ENCODE results near the gene MMD2. TPM values are rescaled to one million over a fixed set of nuclear protein-coding genes. Genes with fewer than 3 reads are reported as not detected.

Gene MMD2
- total RNA-seq, 2 experiments from 2014 or later: not detected

GRCh38 chr7:4878336-4879335 is 80.4 kb downstream of the MMD2 start:
- ChIA-PET CTCF (no interaction called here), POLR2A (no interaction called here)

- POLR2A ChIA-PET: no interaction called here
- CTCF ChIA-PET: no interaction called here
Measured at GRCh38 chr7:4876586-4876985, 82.4 kb downstream of the MMD2 start.

GRCh38 chr7:4875391-4875790 is 83.6 kb downstream of the MMD2 start:
- ChIA-PET POLR2A (no interaction called here), CTCF (no interaction called here)

GRCh38 chr7:4873071-4873944 is 85.7 kb downstream of the MMD2 start:
- ChIA-PET POLR2A (no interaction called here), CTCF (no interaction called here)

DNA sequence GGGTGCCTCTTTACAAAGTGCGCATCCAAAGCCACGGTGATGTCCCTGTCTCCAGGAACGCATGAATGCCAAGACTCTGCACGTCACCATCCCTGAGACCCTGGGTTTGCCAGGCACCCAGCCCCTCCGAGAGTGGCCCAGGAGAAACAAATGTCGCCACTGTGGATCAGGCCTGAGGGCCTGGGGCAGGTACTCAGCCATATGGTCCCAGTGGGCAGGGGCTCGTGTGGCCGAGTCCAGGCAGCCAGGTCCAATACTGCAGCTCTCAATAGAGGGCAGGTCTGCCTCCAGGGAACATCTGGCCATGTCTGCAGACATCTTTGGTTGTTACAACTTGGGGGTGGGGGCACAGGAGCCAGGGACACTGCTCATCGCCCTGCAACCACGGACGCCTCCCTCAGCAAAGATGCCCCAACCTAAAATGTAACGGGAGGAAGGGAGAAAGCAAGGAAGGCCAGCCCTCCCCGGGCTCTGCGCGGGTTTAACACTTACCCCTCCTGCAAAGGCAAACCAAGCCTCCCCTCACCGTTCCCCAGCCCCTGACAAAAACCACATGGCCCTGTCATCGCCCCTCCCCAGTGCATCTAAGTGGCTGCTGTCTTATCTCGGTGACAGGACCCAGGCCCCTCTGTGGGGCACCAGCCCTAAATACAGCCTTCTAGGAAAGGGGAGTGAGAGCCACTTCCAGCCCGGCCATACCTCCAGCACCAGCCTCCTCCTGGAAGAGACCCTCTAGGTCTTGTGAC is 86.9 kb downstream of the MMD2 start:
- POLR2A ChIA-PET: no interaction called here

DNA sequence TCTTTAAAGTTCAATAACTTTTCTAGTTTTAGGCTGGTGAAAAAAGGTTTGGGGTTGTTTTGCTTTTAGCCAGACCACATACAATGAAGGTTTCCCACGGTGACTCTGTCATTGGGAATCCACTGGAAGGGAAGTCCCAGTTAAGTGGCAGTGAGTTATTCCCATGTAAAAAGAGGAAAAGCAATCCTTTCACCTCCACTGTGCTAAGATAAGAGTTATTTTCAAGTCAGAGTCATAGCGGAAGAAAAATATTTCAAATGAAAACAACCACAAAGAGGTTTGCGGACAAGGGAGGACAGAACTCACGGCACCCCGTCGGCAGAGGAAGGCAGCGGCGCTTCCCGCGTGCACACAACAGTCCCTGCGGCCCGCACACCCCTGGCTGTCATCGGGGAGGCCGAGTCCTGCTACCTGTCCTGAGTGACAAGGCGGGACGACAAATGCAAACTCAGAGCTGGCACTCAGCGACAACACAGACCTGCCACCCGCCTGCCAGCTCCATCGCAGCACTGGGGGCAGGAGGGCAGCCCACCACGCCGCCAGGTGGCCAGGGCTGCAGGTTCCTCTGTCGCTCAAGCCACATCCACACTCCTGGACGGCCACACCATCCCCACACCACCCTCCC is 87.8 kb downstream of the MMD2 start:
- CTCF ChIA-PET: no interaction called here

More for the DNA sequence above, 86.9 kb downstream of the MMD2 start:
- CTCF ChIA-PET: no interaction called here

DNA sequence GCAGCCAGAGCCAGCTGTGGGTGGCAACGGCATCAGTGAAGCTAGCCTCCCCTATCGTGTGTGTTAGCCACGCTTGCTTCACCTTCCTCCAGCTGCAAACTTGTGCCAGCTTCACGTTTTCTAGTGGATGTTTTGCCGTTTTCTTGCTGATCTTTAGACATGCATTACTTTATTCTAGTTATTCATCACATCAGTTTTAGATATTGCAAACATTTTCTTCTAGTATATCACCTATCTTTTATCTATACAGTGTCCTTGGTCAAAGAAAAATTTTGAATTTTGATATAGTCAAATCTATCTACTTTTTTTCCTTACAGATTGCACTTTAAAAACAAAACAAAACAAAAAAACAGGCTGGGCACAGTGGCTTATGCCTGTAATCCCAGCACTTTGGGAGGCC is 90.5 kb downstream of the MMD2 start:
- ChIA-PET CTCF (interaction anchor here (0.8 kb wide), 1 partner anchor 1292 kb away, joined by 3 read pairs; no protein-coding TSS in a partner anchor), POLR2A (no interaction called here)

More for the DNA sequence above, 87.8 kb downstream of the MMD2 start:
- POLR2A ChIA-PET: no interaction called here

DNA sequence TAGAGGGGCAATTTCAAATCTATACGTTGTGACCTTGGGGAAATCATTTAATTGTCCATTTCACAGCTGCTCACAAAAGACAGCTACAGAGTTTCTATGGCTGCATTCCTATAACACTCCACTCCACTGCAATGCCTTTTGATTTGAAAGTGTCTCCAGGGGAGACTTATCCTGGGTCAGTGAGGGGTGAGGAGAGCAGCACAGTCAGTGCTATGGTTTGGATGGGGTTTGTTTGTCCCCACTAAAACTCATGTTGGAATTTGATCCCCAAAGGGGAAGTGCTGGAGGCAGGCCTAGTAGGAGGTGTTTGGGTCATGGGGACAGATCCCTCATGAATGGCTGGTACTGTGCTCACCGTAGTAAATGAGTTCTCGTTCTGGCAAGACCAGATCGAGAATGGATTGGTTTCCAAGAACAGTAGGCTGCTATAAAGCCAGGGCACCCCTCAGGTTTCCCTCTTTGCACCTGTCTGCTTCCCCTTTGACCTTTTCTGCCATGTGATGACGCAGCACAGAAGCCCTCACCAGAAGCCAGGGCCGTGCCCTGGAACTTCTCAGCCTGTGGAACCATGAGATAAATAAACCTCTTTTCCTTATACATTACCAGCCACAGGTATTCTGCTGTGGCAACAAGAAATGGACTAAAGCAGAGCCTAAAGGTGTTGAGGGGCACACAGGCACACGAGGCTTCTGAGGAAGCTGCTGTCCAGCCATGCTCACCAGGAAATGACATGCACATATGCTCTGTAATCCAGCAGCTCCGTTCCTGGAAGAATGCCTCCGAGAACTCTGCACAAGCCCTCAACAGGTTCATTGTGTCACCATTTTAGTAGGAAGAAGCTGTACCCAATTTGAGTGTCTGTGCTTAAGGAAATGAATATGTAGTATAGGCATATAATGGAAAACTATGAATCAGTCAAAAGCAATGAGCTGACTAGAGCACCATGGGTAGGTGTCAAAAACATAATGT is 92.2 kb downstream of the MMD2 start:
- POLR2A ChIA-PET: no interaction called here
- CTCF ChIA-PET: no interaction called here

GRCh38 chr7:4862156-4862555 is 96.8 kb downstream of the MMD2 start:
- ChIA-PET POLR2A (no interaction called here), CTCF (no interaction called here)

DNA sequence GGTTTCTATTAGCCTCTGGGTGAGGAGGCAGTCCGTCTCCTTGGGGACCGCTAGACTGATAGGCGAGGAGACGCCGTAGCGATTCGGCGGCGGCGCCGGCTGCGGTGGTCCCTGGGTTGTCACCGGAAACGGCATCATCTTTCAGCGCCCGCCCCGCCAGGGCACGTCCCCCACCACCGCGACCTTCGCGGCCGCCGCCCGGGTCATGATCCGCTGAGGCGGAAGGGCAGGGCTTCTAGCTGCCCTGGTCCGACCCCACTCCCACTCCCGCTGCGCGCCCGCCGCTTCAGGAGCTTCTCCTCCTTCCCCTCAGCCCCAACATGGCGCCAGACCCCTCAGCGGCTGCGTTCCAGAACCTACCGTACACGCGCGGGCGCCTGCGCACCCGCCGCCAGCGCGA is 97.3 kb downstream of the MMD2 start, which contains the start of gene PAPOLB:
TSS of gene PAPOLB (minus strand) at position 358 of the 400 bp plus-strand sequence. CDS start at position 138, 220 bp downstream.
- ChIA-PET POLR2A (interaction anchor here (0.6 kb wide), 1 partner anchor 24 kb away, joined by 3 read pairs; no protein-coding TSS in a partner anchor), CTCF (no interaction called here)

GRCh38 chr7:4861227-4861626 is 97.8 kb downstream of the MMD2 start:
- CTCF ChIA-PET: no interaction called here
- POLR2A ChIA-PET: interaction anchor here (0.6 kb wide), 1 partner anchor 25 kb away, joined by 3 read pairs; no protein-coding TSS in a partner anchor

DNA sequence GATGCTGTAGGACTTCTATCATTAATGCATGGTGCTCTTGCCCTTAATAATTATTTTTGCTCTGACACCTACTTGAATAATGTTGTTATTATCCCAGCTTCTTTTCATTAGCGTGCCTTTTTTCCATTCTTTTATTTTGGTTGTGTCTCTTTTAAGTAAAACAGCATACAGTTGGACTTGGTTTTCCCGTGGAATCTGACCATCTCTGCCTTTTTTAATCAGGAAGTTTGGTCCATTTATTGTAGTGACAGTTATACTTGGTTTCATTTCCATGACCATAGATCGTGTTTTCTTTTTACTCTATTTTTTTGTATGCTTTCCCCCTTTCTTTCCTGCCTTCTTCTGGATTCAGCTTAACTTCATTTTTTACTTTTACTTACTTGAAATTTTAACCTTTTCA is 101.8 kb downstream of the MMD2 start:
- CTCF ChIA-PET: no interaction called here

DNA sequence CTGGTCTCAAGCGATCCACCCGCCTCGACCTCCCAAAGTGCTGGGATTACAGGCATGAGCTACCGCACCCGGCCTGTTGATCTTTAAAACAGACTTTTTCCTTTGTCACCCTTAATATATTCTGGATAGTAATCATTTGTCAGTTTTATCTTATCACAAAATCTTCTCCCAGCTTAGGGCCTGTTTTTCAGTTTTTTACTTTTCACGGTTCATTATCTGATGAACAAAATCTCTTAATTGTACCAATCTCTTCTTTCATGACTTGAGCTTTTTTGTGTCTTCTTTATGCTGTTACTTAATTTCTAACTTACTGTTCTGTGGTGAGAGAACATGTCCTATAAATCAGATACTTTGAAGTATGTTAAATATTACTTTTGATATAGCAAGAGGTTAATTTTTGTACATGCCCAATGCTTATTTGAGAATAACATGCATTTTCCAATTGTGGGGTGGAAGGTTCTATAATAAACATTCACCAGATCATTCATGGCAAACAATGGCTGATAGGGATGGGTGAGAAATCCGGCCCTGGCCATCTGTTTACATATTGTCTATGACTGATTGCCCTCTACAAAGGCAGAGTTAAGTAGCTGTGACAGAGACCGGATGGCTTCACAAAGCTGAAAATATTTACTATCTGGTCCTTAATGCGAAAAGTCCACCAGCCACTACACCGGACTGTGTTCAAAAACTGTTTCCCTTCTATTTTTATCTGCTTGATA is 102.5 kb downstream of the MMD2 start:
- ChIA-PET POLR2A (no interaction called here), CTCF (no interaction called here)

More for the DNA sequence above, 101.8 kb downstream of the MMD2 start:
- POLR2A ChIA-PET: no interaction called here

Other genes starting within 250 kb of the MMD2 start
- 10 to 100 TPM; 37.9 to 40.0 TPM for gene AP5Z1, start 183.6 kb downstream of the MMD2 start, total RNA-seq
- gene PAPOLB, start 97.2 kb downstream of the MMD2 start, total RNA-seq: not detected
- under 1 TPM; 0.17 to 0.29 TPM for gene RADIL, start 75.5 kb downstream of the MMD2 start, total RNA-seq
- 10 to 100 TPM; 10.2 to 10.3 TPM for gene RBAK, start 86.7 kb upstream of the MMD2 start, total RNA-seq
- 10 to 100 TPM; 49.9 to 54.0 TPM for gene WIPI2, start 231.0 kb upstream of the MMD2 start, total RNA-seq